ENCODE measurements around the gene NAP1L4.

The NAP1L4 gene, protein sequence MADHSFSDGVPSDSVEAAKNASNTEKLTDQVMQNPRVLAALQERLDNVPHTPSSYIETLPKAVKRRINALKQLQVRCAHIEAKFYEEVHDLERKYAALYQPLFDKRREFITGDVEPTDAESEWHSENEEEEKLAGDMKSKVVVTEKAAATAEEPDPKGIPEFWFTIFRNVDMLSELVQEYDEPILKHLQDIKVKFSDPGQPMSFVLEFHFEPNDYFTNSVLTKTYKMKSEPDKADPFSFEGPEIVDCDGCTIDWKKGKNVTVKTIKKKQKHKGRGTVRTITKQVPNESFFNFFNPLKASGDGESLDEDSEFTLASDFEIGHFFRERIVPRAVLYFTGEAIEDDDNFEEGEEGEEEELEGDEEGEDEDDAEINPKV
- total RNA-seq: 232 to 325 (median 295) reads per million in 4 experiments

GRCh38 chr11:2992234-2992996, at the start of gene NAP1L4:
Gene NAP1L4 (minus strand): TSS chr11:2992329. CDS start chr11:2979220, 13,109 bp downstream.
- DNase-seq: peak; percentile 94

DNA sequence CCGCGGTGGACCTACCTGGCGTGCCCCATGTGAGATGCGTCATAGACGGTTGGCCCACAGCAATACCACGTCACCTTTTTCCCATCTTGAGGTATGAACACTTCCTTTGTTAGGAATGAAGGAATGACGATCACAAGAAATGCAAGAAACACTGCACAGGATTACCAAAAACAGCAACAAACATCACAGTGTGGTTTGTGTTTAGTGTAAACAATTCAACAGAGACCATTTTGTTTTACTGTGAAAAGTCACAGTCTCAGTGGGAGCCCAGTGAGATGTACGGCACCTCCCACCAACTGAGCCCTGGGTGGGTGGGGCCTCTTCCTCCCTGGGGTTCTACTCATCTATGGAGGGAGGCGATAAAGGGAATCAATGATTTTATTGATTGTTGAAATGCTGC, 48.8 kb upstream of the NAP1L4 start:
- DNase-seq: no peak

- DNase-seq: no peak
Measured at GRCh38 chr11:3037945-3038271, 45.8 kb upstream of the NAP1L4 start.

DNA sequence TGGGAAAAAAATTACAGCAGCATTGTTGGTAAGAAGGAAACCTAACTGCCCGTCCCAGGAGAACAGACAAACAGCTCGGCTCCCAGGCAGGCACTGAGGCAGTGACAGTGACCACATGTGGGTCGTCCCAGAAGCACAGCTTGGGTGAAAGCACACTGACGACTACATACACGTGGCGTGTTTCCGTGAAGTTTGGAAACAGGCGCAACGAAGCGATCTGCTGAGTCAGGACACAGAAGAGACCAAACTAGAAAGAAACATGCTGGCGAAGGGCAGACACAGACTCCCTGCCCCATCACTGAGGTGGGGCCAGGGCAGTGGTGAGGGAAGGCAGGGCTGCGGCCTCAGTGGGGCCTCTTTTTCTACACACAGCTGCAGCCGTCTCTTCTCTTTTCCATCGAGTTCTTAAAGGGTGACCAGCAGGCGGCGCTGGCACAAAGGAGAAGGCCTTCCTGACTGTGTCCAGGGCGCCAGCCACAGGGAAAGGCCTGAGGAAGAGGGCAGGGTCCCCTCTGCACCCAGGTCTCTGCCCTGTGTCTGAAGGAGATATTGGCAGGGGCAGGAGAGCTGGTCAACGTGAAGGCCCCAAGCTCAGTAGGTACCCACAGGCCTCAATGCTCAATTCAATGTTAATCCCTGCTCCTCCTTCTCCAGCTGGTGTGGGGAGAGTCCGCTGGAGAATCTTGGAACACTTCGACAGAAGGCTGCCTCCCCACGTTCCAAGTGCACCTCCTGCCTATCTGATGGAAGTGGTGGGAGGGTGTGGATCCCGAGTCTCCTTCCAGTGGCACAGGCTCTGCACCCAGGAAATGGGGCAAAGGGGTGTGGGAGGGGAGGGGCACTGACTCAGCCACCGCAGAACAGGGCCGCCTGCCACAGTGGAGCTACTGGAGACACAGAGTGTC, 45.2 kb upstream of the NAP1L4 start:
- peak; percentile 14 for DNase-seq

DNA sequence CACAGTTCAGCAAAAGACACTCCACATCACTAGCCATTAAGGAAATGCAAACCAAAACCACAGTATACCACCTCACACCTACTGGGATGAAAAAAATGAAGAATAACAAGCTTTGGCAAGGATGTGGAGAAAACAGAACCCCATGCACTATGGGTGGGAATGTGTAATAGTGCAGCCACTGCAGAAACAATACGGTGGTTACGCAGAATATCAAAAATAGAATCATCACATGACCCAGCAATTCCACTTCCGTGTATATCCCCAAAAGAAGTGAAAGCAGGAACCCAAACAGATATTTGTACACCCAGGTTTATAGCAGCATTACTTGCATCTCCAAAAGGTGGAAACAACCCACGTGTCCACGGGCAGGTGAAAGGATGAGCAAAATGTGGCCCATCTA, 44.3 kb upstream of the NAP1L4 start:
- no peak for DNase-seq

DNA sequence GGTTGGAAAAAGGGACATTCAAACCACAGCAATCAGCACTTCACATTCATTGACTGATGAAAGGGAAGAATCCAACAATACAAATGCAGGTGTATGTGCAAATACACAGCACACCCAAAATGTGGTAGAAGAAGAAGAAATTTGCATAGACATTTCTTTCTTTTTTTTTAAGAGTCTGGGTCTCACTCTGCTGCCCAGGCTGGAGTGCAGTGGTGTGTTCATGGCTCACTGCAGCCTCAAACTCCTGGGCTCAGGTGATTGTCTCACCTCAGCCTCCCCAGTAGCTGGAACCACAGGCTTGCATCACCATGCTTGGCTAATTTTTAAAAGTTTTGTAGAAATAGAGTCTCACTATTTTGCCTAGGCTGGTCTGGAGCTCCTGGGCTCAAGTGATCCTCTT, 43.2 kb upstream of the NAP1L4 start:
- DNase-seq: no peak

DNA sequence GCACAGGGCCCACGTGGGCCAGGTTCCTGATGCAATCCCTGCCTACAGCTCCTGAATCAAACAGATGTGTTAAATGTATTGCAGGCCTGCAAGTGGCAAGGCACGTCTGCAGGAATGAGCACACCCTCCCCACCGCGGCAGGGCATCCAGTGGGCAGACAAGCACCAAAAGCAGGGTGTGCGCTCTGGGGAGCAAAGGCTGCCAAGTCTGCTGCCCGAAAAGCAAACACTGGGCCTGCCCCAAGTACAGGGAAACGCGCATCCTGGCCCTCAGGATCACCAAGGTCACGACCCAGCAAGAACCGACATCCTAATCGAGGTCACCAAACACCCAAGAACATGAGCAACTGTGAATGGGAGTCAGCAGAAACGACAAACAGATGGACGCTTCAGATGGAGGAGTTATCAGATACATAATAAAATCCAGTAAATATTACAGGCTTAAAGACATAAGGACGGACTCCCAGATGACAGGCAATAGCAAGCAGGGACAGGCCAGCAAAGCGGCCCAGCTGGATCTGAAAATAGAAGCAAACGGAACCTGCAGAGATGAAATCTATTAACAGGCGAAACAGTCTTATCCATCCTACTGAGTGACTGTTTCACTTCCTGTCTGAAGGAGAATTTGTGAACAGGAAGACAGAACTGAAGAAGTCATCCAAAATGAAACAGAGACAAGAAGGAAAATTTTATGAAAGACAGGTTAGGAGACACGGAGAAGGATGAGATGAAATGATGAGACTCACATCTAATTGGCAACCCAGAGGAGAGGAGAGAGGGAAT, 38.4 kb upstream of the NAP1L4 start:
- DNase-seq: no peak

- DNase-seq: no peak
Measured at GRCh38 chr11:3028813-3029212, 36.7 kb upstream of the NAP1L4 start.

DNA sequence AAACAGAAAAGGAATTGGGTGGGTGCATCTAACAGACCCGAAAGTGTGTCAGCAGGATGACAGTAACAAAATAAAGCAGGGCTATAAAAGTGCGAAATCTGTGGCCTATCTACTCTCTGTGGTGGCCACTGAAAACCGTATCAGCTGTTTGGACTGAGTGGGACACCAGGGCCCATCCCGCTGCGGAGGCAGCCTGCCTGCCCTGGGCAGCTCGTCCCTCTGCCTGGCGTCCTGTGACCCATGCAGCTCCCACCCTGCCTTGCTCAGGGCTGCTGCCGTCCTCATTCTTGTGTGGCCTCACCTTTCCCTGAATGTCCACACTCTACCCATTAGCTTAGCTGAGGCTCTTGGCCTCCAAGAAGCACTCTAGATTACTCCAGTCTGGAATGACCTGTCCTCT, 34.7 kb upstream of the NAP1L4 start:
- DNase-seq: no peak

DNA sequence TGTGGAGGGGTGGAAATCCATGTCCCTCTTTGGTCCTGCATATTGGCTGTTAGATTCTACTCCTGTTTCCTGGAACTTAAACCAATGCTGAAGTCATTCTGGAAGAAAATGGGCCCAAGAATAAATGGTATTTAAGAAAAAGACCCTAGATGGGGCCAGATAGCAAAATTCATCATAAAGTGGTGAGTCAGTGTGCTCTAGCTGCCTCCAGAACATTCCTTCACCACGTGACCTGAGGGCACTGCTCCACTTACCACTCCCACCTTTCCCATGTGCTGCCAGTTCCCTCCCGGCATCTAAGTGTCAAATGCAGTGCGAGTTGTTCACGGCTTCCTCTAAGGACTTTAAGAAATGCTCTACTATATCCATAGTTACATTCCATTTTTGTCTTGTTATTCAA, 30.9 kb upstream of the NAP1L4 start:
- no peak for DNase-seq

DNA sequence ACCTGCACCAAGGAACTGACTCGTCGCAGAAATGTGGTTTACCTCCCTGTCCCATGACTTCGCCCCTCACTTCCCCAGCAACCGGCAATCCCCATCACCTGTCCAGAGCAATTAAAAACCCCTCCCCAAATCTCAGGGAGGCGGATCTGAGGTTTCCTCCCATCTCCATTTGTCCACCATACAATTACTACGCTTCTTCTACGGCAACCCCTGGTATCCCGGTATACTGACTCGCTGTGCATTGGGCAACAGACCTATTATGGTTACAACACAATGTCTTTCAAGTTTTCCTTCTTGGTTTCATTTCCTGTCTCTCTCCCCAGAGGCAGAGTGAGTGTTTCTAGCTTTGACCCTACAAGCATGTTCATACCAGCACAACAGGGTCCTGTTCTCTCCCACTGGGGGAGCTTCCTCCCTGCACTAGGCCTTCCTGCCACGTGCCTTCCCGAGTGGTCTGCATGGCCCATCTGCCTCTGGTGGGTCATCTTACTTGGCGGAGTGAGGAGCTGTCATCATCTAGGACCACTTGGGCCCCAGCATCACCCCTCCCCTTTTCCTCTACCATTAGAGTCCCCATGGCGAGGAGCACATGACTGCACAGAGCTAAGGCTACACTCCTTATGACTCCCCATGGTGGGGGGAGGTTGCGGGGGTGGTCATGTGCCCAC, 30.3 kb upstream of the NAP1L4 start:
- no peak for DNase-seq

GRCh38 chr11:3021125-3021524, 29.0 kb upstream of the NAP1L4 start:
- peak; percentile 35 for DNase-seq

- no peak for DNase-seq
Measured at GRCh38 chr11:3020011-3020410, 27.9 kb upstream of the NAP1L4 start.

DNA sequence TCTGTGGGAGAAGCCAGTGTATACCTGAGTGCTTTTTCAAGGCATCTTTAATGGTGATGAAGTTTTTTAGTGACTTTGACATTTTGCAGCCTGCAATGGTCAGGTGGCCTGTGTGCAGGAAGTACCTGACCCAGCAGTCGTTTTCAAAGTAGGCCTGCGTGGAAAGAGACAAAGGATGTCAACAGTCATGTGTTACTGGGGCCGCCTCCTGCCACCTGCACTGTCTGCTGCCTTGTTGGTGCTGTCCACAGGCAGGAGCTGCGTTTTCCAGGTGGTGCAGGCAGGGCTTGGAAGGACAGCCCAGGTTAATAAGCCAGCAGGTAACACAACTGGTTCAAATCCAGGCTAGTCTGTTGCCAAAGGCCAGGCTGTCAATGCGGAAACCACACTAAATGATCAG, 26.5 kb upstream of the NAP1L4 start:
- no peak for DNase-seq

DNA sequence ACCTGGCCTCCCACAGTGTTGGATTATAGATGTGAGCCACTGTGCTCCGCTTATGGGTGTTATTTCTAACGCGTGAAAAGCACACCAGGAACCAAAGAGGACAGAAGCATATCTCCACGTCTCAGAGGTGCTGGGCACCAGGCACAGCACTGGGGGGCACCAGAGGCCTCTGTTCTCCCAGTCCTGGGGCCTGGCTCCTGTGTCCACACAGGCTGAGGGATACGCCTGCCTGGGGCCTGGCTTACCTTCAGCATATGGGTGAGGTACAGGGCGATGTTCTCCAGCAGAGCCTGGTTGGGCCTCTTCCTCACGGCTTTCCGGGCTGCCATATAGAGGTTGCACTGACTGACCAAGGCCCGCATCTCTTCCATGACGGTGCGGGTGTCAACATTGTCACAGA, 24.7 kb upstream of the NAP1L4 start:
- DNase-seq: no peak

DNA sequence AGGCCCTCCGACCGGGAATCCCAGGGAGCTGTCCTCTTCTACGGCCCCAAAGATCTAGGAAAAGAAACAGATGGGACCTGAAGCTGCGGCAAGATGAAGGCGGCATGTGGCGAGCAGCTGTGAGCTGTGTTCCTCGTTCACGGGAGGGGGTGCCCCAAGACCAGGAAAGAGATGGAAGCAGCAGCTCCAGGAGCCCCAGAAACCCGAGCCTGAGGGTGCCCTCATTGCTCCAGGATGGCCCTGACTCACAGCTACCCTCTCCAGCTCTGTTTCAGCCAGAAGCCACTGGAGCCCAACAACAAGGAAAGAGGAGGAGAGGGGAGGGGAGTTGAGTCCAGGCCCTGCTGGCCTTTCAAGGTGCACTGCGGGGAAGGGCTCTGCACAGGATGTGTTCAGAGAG, 23.7 kb upstream of the NAP1L4 start:
- no peak for DNase-seq

- DNase-seq: no peak
Measured at GRCh38 chr11:3014943-3015342, 22.8 kb upstream of the NAP1L4 start.

DNA sequence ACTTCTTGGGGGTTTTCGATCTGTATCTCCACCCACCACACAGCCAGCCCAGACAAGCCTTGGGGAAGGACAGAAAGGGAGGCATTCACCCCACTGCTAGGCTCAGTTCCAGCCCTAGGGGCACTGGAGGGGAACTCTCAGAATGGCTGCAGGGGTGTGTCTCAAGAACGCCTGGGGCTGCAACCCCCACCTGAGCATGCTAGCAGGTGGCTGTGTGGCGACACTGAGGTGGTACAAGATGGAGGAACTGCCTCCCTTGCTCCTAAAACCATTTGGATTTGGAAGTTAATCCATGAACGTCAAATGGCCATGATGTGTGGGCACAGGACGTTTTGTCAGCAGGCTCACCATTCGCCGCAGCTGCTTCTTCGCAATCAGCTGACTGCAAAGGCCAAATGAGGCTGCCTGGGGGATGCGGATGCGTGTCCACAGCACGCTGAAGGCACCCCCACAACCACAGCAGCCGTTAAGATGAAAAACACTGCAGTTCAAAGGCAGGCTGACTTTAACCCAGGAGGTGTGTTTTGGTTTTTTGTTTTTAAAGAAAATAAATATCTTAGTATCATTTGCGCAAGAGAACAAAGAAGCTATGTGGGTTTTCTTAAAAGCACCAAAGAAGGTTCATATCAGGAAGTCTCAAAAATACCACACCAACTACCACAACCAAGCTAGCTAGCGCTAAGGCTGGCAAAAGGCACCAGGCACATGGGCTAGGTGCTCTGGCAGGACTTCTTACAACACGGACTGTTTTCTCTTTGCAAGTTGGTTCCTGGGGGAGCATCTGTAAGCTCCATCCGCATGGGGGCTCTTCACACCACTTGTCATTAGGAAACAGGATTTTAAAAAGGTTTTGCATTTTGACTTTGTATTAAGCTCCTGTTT, 22.2 kb upstream of the NAP1L4 start:
- DNase-seq: peak; percentile 64

DNA sequence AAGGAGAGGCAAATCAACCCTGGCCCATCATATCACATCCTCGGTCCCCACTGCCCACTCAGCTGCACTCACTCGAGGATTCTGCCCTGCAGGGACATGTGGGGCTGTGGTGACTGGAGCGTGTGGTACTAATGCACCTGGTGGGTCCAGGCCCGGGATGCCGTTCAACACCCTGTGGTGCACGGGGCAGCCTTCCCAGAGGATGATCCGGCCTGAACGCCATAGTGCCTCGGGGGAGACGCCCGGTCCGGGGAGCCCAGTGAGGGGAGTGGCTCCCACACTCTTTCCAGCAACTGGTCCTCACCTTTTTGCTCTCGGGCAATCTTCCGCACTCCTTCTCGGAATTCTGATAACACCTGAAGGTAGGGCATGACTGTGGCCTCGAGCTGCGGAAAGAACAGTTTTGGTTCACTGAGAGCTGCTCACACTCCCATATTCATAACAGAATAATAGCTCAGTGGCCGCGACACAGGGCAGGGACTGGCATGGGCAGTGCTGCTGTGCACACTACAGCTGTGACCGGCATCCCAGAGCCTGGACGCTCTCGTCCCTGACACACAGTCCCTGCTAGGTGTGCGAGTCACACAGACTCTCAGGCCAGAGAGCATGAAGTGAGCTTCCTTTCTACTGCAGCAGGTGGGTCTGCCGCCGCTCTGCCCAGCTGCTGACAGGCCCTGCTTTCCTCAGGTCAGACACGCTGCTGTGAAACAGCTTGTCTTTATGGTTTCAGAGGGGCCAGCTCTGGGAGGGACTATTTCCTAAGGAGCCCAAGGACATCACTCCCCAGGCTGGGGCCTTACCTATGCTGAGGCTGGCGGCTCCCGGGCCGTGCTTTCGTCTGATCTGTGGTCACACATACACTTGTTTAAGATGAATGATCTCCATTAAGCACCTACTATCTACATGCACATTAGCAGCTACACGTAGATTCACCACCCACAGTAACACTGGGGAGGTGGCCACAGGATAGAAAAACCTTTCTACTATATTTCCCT, 20.1 kb upstream of the NAP1L4 start:
- no peak for DNase-seq

Measured in effector CD8-positive, alpha-beta T cell (primary cell).